ENCODE results near the gene RBM10. TPM values are rescaled to one million over a fixed set of nuclear protein-coding genes. Genes with fewer than 3 reads are reported as not detected.

The RBM10 gene
- total and polyA plus RNA-seq, 2 experiments from 2014 or later = 39.5 to 101 TPM

- H3K4me1 ChIP-seq (ENCODE audit: insufficient read depth) = peaks cover 19% of the 10 kb centered on the region
- DNase-seq (ENCODE audit: low spot score) (peak; percentile 93), ATAC-seq (peak; percentile 79)
- Mint-ChIP-seq H3K4me3 (peak overlapping the region; percentile 91), H3K27ac (peak overlapping the region; percentile 87), H3K4me1 (peaks cover 22% of the 10 kb centered on the region), H3K9me3 (no peaks in the 10 kb centered on the region), H3K27me3 (ENCODE audit: insufficient read depth, low read depth, poor library complexity) (peaks cover 14% of the 10 kb centered on the region), H3K36me3 (ENCODE audit: low read depth) (peaks cover 27% of the 10 kb centered on the region)
- no peaks in the 10 kb centered on the region for H3K27me3 ChIP-seq (ENCODE audit: insufficient read depth)
- H3K4me3 ChIP-seq = peak overlapping the region; percentile 82
- H3K4me2 ChIP-seq = peak overlapping the region; percentile 84
- TF ChIP-seq NANOG (IDR thresholded peaks at IDR 0.05; ENCODE audit: borderline replicate concordance) (no peak), REST (IDR thresholded peaks at IDR 0.05; ENCODE audit: unreplicated experiment) (no peak), CREB1 (CRISPR knock-in tag; IDR thresholded peaks at IDR 0.05; ENCODE audit: low read depth) (peak; percentile 61; the same call in 1 of the 2 replicates), STAT1 (IDR thresholded peaks at IDR 0.05; ENCODE audit: unreplicated experiment) (no peak), JUNB (IDR thresholded peaks at IDR 0.05; ENCODE audit: unreplicated experiment) (no peak), EZH2 (IDR thresholded peaks at IDR 0.05; ENCODE audit: low read depth, unreplicated experiment) (no peak), POLR2AphosphoS5 (IDR thresholded peaks at IDR 0.05; ENCODE audit: low read depth) (peak; percentile 84), ZNF114 (CRISPR knock-in tag; IDR thresholded peaks at IDR 0.05) (no peak), ZNF462 (CRISPR knock-in tag; IDR thresholded peaks at IDR 0.05) (no peak), ETS1 (IDR thresholded peaks at IDR 0.05) (peak; percentile 64; the same call in 1 of the 2 replicates)
- peaks cover 25% of the 10 kb centered on the region for H3K79me2 ChIP-seq (replicated peaks; ENCODE audit: insufficient read depth)
- H3K9me2 ChIP-seq (ENCODE audit: insufficient read depth) = no peaks in the 10 kb centered on the region
- no peak overlapping the region for H3K27ac ChIP-seq (ENCODE audit: low read depth)
- H3K36me3 ChIP-seq (ENCODE audit: insufficient read depth) = no peaks in the 10 kb centered on the region
- H3F3A ChIP-seq (replicated peaks; ENCODE audit: low read depth) = 0 out of 2 replicates have a peak, but pooled peaks cover 2% of the 10 kb centered on the region
- H2AFZ ChIP-seq = no peak overlapping the region
- peaks cover 8% of the 10 kb centered on the region for H4K20me1 ChIP-seq (replicated peaks; ENCODE audit: insufficient read depth)
These were observed 45.6 kb downstream of the RBM10 start for GRCh38 chrX:47190445-47191269.

Measured in GM23338 (cell line).